ENCODE data around the gene ELFN2.

DNA sequence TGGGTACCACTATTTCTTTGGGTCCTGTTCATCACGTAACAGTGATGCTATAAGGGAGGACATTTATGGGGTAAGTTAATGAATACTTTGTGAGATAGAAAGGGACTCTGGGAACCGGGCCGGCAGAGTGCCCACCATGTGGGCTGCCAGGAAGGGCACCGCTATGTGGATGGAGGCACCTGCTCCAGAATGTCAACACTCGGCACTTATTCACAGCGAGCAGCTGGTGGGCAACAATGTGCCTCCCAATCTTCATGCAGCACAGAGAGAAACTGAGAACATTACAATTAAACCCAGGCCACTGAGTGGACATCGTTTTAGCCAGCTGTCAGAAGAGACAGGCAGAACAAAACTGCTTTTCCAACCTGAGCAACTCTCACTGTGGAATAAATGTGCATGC, 15.8 kb upstream of the ELFN2 start:
- TF ChIP-seq, protein P1, sequence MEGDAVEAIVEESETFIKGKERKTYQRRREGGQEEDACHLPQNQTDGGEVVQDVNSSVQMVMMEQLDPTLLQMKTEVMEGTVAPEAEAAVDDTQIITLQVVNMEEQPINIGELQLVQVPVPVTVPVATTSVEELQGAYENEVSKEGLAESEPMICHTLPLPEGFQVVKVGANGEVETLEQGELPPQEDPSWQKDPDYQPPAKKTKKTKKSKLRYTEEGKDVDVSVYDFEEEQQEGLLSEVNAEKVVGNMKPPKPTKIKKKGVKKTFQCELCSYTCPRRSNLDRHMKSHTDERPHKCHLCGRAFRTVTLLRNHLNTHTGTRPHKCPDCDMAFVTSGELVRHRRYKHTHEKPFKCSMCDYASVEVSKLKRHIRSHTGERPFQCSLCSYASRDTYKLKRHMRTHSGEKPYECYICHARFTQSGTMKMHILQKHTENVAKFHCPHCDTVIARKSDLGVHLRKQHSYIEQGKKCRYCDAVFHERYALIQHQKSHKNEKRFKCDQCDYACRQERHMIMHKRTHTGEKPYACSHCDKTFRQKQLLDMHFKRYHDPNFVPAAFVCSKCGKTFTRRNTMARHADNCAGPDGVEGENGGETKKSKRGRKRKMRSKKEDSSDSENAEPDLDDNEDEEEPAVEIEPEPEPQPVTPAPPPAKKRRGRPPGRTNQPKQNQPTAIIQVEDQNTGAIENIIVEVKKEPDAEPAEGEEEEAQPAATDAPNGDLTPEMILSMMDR (IDR thresholded peaks at IDR 0.05; ENCODE audit: borderline replicate concordance, extremely low read depth, low read length, poor library complexity, severe bottlenecking): no peak
- no peak for TF ChIP-seq EZH2 (IDR thresholded peaks at IDR 0.05; ENCODE audit: borderline replicate concordance, low read depth, low read length, severe bottlenecking)
